Suppressor macrophage treated with lipopolysaccharide for 4 hours (primary cell): Measurements from ENCODE around the gene ALOX12.
"Not testable (repeated sequence)": the region's sequence is repeated elsewhere in the genome, so short reads cannot be mapped to it uniquely, and the experiment has no call there.

Experiments used
- DNase-seq: peaks from one replicate; pipeline ENCODE4 v3.0.0-alpha.2; 2020

ALOX12 gene, protein sequence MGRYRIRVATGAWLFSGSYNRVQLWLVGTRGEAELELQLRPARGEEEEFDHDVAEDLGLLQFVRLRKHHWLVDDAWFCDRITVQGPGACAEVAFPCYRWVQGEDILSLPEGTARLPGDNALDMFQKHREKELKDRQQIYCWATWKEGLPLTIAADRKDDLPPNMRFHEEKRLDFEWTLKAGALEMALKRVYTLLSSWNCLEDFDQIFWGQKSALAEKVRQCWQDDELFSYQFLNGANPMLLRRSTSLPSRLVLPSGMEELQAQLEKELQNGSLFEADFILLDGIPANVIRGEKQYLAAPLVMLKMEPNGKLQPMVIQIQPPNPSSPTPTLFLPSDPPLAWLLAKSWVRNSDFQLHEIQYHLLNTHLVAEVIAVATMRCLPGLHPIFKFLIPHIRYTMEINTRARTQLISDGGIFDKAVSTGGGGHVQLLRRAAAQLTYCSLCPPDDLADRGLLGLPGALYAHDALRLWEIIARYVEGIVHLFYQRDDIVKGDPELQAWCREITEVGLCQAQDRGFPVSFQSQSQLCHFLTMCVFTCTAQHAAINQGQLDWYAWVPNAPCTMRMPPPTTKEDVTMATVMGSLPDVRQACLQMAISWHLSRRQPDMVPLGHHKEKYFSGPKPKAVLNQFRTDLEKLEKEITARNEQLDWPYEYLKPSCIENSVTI

DNA sequence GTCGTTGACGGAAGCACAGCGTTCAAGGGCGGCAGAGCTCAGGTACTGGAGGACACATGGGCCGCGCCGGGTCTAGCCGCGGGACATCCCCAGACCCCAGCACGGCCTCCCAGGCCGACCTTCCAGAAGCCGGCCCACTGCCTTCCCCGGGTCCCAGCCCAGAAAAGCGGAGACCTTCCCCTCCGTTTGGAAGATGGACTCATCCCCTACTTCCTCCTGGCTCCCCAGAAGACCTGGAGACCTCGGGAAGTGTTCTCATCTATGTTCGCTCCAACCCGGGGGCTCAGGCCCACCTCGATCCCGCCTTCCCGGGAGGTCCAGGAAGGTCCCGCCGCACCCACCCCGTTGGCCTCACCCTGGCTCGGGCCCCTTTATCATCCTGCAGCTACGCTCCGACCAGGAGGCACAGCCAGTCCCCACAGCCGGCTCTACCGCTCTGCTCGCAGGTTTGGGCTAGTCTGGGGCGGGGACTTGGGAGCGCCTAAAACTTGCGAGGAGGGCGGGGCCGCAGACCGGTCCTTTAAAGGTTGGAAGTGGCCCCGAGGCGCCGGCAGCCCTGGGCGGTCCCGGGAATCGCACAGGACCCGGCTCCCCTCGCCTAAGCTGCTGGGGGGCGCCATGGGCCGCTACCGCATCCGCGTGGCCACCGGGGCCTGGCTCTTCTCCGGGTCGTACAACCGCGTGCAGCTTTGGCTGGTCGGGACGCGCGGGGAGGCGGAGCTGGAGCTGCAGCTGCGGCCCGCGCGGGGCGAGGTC lies at the start of gene ALOX12:
TSS of gene ALOX12 (plus strand) at position 550 of the 756 bp plus-strand sequence. CDS start at position 619, 69 bp downstream.
- no peak for DNase-seq

DNA sequence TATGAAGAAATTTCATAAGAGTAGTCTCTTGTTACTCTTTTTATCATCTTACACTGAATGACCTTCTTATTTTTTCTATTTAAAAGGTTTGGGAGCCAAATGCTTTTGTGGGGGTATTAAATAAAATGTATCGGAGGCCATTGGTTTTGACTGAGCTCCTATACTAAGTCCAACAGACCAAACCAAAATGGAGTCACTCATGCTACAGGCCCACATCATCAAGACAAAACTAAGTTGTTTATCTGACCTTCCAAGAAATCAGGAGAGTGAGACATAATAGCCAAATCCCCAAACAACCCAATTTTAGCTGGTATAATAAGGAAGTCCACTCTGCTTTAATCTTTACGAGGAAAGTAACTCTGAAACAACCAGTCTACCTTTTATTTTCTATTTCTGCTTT lies 48.1 kb upstream of the ALOX12 start:
- DNase-seq, result no peak

DNA sequence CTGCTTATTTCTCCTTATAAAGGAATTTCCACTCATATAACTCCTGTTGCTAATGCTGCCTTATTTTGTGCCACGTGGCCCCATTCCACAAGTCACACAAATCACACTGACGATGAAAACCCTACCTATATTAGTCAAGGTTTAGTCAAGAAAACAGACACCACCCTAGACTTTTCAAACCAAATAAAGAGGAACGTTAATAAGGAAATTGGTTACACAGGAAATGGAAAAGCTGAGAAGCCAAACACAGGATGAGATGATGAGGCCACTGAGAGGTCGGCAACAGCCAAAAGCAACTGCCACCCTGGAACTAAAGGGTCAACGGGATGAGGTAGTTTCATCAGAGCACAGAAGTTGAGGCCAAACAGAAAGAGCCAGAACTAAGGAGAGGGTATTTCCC lies 47.3 kb upstream of the ALOX12 start:
- DNase-seq, result peak; percentile 66

DNA sequence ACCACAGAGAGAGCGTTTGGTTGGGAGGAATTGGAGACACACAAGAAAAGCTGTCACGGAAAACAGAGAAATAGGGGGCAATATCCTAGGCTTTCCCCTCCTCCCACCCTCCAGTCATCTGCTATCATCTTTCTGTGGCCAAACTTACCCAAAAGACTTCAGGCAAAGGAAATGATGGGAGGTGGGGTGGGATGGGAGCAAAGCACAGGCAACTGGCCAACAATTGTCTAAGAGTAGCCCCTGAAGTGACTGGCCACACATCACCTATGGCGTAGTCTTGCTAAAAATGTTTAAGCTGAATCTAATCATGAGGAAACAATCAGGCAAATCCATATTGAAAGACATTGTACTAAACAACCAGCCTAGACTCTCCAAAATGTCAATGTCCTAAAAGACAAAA lies 46.9 kb upstream of the ALOX12 start:
- DNase-seq, result no peak

DNA sequence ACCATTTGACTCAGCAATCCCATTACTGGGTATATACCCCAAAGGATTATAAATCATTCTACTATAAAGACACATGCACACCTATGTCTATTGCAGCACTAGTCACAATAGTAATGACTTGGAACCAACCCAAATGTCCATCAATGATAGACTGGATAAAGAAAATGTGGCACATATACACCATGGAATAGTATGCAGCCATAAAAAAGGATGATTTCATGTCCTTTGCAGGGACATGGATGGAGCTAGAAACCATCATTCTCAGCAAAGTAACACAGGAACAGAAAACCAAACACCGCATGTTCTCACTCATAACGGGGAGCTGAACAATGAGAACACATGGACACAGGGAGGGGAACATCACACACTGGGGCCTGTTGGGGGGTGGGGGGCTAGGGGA lies 44.9 kb upstream of the ALOX12 start:
- DNase-seq, result not testable (repeated sequence)

DNA sequence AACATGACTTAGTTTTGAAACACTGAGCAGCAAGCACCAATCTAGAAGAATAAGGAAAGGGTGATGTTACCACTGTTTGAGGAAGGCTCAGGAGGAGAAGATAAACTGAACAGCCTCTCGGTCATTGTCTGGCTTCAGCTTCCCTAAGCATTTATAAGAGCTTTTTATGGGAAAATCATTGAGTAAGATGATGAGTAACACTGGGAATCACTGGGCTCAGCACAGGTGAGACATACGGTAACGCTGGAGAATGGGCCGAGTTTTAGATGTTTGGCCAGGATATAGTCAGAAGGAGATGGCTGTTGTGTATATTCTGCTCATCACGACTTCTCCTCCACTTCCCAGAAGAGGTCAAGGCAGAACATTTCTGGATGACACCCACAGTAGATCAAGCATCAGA lies 42.2 kb upstream of the ALOX12 start:
- no peak for DNase-seq

DNA sequence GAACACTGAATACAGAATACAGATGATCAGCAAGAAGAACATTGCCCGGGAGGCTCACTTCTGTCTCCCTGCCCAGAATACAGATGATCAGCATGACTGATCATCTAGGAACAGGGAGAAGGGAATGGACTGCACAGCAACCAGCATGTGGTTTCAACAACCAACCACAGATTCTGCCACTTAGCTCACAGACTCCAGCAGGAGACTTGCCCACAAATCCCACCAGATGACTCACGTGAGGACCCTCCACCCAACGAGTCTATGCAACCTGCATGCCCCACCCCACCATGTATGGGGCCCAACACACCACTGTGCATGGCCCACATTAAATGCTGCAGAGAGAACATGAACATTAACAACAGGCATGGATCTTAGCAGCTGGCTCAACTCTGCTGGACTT lies 36.1 kb upstream of the ALOX12 start:
- no peak for DNase-seq

DNA sequence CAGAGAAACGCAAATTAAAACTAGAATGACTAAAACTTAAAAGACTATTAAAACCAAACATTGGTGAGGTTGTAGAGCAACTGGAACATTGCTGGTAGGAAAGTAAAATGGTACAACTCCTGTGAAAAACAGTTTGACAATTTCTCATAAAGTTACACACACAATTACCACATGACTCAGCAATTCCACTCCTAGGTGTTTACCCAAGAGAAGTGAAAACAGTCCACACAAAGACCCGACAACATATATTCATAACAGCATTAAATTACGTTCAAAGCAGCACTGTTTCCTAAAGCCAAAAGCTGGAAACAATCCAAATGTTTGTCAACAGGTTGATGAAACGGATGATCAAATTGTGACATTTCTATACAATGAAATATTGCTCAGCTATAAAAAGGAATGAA lies 26.5 kb upstream of the ALOX12 start:
- peak; percentile 11 for DNase-seq

DNA sequence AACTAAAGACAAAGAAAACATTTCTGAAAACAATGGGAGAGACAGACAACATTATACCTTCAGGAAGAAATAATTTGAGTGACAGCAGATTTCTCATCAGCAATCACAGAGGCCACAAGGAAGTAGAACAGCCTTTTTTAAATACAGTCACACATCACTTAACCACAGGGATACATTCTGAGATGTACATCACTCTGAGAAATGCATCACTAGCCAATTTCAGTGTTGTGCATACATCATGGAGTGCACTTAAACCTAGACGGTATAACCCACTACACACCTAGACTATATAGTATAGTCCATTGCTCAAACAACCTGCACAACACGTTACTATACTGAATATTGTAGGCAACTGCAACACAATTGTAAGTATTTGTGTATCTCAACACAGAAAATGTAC lies 24.9 kb upstream of the ALOX12 start:
- no peak for DNase-seq

DNA sequence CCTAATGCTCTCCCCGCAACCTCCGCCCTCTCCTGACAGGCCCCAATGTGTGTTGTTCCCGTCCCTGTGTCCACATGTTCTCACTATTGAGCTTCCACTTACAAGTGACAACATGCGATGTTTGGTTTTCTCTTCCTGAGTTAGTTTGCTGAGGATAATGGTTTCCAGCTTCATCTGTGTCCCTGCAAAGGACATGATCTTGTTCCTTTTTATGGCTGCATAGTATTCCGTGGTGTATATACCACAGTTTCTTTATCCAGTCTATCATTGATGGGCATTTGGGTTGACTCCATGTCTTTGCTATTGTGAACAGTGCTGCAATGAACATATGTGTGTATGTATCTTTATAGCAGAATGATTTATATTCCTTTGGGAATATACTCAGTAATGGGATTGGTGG lies 16.4 kb upstream of the ALOX12 start:
- DNase-seq, result not testable (repeated sequence)

DNA sequence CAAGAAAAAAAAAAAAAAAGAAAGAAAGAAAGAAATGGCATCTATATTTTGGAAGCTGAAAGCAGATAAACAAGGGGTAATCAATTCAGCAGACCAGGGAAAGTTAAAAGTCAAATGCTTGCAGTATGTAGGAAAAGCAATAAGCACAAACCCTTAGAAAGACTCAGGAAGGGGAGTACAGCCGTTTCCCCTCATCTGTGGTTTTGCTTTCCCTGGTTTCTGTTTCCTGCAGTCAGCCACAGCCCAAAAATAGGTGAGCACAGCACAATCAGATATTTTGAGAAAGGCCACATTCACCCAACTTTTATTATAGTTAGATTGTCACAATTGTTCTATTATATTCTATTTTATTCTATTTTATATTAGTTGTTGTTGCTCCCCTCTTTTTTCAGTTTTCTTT lies 14.4 kb upstream of the ALOX12 start:
- DNase-seq, result no peak

DNA sequence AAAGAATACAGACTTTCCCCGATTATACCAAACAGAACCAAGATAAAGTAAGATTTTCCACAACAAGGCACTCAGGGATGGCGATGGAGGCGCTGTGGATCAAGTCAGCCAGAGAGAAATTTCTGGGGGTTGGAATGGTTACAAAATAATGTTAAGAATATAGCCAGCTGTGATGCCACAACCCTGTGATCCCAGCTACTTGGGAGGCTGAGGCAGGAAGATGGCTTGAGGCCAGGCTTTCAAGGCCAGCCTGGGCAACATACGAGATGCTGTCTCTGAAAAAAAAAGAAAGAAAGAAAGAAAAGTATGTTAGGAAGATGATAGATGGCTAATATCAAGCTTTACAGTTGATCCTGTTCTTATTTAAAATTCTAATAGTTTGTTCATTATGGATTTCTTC lies 10.6 kb upstream of the ALOX12 start:
- DNase-seq, result no peak

DNA sequence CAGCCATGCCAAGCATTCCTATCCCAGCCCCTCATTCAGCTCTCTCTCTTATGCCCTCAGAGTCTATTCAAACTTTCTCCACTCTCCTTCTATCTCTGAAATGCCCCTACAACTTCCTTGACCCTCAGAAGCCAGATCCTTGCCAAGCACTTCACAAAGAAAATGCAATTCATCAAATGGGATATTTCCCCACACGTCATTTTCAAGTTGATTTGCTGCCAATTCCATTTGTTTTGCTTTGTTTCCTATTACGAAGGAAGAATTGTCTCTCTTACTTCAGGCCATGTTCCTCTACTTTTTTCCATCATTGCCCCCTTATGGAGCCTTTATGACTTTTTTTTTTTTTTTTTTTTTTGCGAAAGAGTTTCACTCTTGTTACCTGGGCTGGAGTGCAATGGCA lies 9.2 kb upstream of the ALOX12 start:
- DNase-seq, result no peak

DNA sequence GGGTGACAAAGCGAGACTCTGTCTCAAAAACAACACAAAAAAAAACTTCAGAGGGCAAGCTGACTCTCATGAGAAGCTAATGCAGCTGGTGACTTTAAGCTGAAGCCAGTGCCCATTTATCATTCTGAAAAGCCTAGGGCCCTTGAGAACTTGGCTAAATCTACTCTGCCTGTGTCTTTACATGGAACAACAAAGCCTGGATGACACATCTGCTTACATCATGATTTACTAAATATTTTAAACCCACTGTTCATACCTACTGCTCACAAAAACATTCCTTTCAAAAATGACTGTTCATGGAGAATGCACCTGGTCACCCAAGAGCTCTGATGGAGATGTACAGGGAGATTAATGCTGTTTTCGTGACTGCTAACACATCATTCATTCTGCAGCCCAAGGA lies 6.1 kb upstream of the ALOX12 start:
- no peak for DNase-seq

DNA sequence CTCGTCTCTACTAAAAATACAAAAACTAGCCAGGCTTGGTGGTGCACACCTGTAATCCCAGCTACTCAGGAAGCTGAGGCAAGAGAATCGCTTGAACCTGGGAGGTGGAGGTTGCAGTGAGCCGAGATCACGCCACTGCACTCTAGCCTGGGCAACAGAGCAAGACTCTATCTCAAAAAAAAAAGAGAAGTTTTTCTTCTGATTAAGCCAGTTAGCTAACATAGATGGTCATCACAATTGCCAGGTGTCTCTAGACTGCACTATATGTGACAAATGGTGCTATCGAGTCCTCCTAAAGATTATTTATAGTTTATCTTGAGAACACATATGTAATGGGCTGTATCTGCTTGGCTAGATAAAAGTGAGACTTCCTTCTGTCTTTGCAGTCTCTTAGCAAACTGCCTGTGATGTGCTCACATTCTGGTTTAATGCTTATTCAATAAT lies 2.2 kb upstream of the ALOX12 start:
- not testable (repeated sequence) for DNase-seq

DNA sequence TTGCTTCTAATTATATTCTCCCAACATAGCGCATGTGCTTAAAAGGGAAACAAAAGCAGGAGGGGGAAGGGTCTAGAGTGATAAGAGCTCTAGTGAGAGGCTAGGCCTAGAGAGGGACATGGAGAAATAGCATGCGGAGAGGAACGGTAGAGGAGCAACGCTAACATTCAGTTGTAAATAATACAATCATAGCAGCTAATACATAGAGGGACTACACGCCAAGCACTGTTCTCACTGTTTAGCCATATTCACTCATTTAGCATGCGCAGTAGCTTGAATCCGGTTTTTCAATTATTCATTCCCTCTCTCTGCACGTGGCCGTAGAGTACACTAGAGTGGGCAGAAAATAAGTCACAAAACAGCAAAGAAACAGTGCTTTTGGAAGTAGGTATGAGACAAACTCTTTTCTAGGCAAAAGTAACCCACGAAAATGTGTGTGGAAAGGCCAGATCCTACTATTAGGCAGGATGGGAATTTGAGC lies 1.7 kb upstream of the ALOX12 start:
- no peak for DNase-seq

DNA sequence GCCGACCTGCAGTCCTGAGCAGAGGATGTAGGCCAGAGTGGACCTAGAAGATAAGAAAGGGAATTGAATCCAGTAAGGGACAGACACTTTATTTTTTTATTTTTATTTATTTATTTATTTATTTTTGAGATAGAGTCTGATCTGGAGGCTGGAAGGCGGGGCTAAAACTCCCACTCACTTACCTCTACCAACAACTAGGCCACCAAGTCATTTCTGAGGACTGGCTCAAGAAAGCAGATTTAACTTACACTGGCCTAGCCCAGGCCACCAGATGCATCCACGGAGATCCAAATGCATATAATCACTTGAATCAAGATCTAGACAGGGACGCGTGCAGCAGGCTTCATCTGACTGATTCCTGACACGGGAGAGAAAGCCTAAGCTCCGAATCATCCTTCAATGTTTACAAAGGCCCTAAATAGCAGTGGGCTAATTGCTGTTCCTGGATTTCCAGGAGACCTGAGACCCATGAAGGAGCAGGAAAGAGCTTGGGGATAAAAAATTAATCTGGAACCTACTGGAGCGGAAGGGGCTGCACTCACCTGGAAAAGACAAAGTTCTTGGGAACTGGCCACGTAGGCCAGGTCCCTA lies 1.1 kb upstream of the ALOX12 start:
- no peak for DNase-seq

DNA sequence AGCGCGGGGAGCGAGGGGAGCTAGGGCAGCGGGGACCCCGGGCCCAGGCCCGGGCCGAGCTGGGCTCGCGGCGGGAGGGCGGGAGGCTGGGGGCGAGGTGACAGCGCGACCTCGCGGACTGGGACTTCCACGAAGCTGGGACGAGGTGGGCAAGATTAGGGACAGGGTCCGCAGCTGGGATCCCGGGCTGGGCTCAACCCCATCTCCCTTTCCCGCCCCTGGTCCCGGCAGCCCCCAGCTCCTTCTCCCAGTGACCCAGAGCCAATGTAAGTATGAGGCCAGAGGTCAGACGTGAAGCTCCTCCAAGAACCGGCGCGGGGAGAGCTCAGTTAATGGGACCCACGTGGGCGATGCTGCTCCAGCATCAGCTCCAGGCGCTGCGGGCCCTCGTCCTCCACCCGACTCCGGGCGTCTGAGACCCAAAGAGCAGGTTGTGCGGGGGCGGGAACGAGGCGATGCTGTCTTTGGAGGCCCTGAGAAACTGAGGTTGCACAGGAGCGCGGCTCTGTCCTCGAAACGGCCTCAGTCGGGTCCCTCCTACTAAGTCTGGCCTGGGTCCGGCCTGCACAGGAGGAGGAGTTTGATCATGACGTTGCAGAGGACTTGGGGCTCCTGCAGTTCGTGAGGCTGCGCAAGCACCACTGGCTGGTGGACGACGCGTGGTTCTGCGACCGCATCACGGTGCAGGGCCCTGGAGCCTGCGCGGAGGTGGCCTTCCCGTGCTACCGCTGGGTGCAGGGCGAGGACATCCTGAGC lies 585 bp downstream of the ALOX12 start:
- no peak for DNase-seq

DNA sequence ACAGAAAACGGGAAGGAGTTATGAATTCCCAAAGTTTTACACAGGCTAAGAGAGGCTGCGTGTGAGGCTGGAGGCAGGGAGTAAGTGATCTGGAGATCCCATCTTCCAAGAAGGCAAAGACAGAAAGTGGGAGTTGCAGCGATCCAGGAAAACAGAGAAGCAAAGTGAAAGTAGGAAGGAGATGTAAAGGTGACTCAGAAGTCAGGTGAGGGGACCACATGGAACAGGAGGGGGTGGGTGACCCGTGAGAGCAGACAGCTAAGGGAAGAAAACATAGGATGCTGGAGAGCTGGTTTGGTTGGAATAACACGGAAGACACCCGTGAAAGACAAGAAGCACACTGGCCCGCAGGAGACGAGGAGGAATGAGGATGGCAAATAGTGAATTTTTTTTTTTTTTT lies 1.3 kb downstream of the ALOX12 start:
- no peak for DNase-seq

DNA sequence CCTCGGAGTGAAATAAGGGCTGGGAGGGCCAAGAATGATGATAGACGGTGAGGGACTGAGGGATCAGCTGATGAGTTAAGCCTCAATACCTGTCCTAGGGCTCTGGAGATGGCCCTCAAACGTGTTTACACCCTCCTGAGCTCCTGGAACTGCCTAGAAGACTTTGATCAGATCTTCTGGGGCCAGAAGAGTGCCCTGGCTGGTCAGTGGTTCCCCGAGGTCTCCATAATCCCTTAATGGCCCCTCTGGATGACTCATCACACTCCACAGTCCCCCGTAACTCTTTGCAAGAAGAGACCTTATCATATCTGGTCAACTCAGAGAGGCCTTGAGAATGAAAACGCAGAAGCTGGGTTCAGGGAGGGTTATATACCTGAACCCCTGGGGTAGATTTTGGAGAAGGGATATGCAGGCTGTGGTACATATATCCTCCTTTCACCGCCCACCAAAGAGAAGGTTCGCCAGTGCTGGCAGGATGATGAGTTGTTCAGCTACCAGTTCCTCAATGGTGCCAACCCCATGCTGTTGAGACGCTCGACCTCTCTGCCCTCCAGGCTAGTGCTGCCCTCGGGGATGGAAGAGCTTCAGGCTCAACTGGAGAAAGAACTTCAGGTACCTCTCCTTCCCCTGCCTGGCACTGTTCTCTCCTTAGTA lies 3.1 kb downstream of the ALOX12 start:
- DNase-seq, result no peak

DNA sequence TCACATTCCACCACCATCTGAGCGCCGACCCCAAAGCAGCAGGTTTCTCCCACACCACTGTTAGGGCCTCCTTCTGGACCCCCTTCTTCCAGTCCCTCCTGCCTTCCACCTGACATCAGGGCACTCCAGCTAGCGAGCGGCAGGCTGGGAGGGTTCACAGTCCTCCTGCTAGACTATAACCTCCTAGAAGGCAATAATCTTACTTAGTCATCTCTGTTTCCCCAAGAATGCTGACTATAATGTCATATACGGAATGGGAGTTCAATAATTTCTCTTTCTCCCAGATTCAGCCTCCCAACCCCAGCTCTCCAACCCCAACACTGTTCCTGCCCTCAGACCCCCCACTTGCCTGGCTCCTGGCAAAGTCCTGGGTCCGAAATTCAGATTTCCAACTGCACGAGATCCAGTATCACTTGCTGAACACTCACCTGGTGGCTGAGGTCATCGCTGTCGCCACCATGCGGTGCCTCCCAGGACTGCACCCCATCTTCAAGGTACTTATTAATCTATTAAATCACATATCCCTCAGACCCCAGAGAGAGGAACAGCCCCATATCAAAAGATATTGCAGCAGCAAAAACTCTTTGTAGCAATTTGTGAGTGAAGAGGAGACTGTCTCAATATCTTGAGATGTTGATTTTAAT lies 5.6 kb downstream of the ALOX12 start:
- DNase-seq, result no peak
